ENCODE results near the gene ZNF519.
A peak's percentile ranks its signal among the peaks of the same experiment; 100 is the strongest.

Gene ZNF519

DNA sequence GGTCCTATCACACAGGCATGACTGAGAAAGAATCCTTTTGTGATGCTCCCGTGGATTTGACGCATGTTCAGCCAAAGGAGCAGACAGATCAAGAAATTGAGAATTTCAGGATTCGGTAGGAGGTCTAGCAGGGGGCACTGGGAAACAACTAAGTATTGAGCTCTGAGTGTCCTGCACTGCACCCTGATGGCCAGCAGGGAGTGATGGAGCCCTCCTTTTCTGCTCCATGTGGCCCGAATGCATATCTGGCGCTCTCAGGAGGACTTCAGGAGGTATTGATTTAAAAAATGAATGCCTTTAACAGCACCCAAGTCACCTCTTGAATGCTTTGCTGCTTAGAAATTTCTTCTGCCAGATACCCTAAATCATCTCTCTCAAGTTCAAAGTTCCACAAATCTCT lies 58.0 kb downstream of the ZNF519 start:
- in situ Hi-C loops (cut with MboI; ENCODE audit: low pct_unique_long_range_greater_than_20kb, low sequenced_read_pairs, unreplicated experiment), result loop anchor here (10.0 kb wide), 1 partner anchor 229 kb away; no protein-coding TSS in a partner anchor
- TF ChIP-seq, protein P1, sequence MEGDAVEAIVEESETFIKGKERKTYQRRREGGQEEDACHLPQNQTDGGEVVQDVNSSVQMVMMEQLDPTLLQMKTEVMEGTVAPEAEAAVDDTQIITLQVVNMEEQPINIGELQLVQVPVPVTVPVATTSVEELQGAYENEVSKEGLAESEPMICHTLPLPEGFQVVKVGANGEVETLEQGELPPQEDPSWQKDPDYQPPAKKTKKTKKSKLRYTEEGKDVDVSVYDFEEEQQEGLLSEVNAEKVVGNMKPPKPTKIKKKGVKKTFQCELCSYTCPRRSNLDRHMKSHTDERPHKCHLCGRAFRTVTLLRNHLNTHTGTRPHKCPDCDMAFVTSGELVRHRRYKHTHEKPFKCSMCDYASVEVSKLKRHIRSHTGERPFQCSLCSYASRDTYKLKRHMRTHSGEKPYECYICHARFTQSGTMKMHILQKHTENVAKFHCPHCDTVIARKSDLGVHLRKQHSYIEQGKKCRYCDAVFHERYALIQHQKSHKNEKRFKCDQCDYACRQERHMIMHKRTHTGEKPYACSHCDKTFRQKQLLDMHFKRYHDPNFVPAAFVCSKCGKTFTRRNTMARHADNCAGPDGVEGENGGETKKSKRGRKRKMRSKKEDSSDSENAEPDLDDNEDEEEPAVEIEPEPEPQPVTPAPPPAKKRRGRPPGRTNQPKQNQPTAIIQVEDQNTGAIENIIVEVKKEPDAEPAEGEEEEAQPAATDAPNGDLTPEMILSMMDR (IDR thresholded peaks at IDR 0.05; ENCODE audit: extremely low read depth, insufficient read depth, missing control alignments), result peak; percentile 20
- no peak for DNase-seq (ENCODE audit: low spot score)

DNA sequence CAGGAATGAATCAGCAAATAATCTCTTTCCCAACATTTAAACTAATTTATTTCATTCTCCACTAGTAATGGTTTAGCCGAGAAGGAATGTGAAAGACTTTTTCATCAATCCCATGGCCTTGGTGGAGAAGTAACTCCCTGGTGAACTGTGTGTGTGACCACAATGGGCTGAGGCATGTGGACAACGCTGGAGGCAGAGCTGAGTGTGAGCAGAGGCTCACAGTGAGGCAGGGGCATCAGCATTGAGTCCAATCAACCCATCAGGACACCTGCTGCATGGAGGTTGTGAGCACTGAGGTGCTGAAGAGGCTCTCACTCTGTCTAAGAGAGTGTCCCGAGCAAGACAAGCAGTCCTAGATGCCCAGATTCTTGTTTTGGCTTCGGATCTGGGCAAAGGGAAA lies 78.6 kb downstream of the ZNF519 start:
- in situ Hi-C loops (cut with MboI; ENCODE audit: low pct_unique_long_range_greater_than_20kb, low sequenced_read_pairs, unreplicated experiment), result no loop called here
- TF ChIP-seq, protein P1 (IDR thresholded peaks at IDR 0.05; ENCODE audit: extremely low read depth, insufficient read depth, missing control alignments), result no peak
- no peak for DNase-seq (ENCODE audit: low spot score)

All from GM13977 (cell line).